Keratinocyte (primary cell): ENCODE measurements around the gene MPI. TPM values are rescaled to one million over a fixed set of nuclear protein-coding genes. Genes with fewer than 3 reads are reported as not detected.
"Not testable (repeated sequence)": the region's sequence is repeated elsewhere in the genome, so short reads cannot be mapped to it uniquely, and the experiment has no call there.

ENCODE experiments used
- DNase-seq: peaks from one replicate; pipeline ENCODE4 v3.0.0-alpha.2; 2011; ENCODE audit warnings: low read depth, missing footprints, low spot score
- FAIRE-seq: peaks from 2 replicates; lab custom pipeline; 2011; peaks lifted over from hg19 to GRCh38; lab: Jason Lieb, UNC
- H2AFZ ChIP-seq: 2 replicates; pipeline ENCODE4 v1.6.0; 2012; ENCODE audit warnings: low read length, control low read depth, inconsistent platforms; ENCODE audit not compliant: control insufficient read depth
- H3K27ac ChIP-seq: 2 replicates; pipeline ENCODE4 v1.5.1; 2011; ENCODE audit warnings: low read length; ENCODE audit not compliant: control insufficient read depth, insufficient read depth
- H3K27me3 ChIP-seq: 3 replicates; pipeline ENCODE4 v1.6.0; 2011; ENCODE audit warnings: low read length; ENCODE audit not compliant: control insufficient read depth, insufficient read depth; ENCODE audit errors: extremely low read depth
- H3K36me3 ChIP-seq, 2 experiments: 2 replicates in 1 of 2; 3 replicates in 1 of 2; pipeline ENCODE4 v1.5.1; 2011; ENCODE audit warnings: low read length in 2 of 2, mild to moderate bottlenecking in 1 of 2; ENCODE audit not compliant: control insufficient read depth in 2 of 2, insufficient read depth in 2 of 2; ENCODE audit errors: extremely low read depth in 1 of 2
- H3K4me1 ChIP-seq: 3 replicates; pipeline ENCODE4 v1.5.1; 2011; ENCODE audit warnings: low read length; ENCODE audit not compliant: control insufficient read depth, insufficient read depth; ENCODE audit errors: extremely low read depth
- H3K4me2 ChIP-seq: 3 replicates; pipeline ENCODE4 v1.6.0; 2011; ENCODE audit warnings: low read depth, low read length; ENCODE audit not compliant: control insufficient read depth, insufficient read depth; ENCODE audit errors: extremely low read depth
- H3K4me3 ChIP-seq, 3 experiments: fragments of 200-600 bp in 1 of 3; sonication (generic) in 1 of 3; 2 replicates in 2 of 3; 3 replicates in 1 of 3; pipeline ENCODE4 v1.5.1; 2011 to 2016; ENCODE audit warnings: low read length in 3 of 3, mild to moderate bottlenecking in 3 of 3, control low read depth in 2 of 3, inconsistent platforms in 1 of 3, low read depth in 1 of 3, mixed read lengths in 1 of 3, mixed run types in 1 of 3, moderate library complexity in 1 of 3; ENCODE audit not compliant: control insufficient read depth in 2 of 3, insufficient read depth in 2 of 3; ENCODE audit errors: extremely low read depth in 1 of 3
- H3K79me2 ChIP-seq: 2 replicates; pipeline ENCODE4 v1.6.0; 2012; ENCODE audit warnings: low read length; ENCODE audit not compliant: control insufficient read depth, insufficient read depth
- H3K9ac ChIP-seq: 3 replicates; pipeline ENCODE4 v1.6.0; 2011; ENCODE audit warnings: low read length; ENCODE audit not compliant: control insufficient read depth, insufficient read depth; ENCODE audit errors: extremely low read depth
- H3K9me1 ChIP-seq: 3 replicates; pipeline ENCODE4 v1.6.0; 2011; ENCODE audit warnings: low read length; ENCODE audit not compliant: control insufficient read depth, insufficient read depth; ENCODE audit errors: extremely low read depth
- H3K9me3 ChIP-seq: 2 replicates; pipeline ENCODE4 v1.5.1; 2012; ENCODE audit warnings: low read depth, low read length; ENCODE audit not compliant: control insufficient read depth
- H4K20me1 ChIP-seq: 3 replicates; pipeline ENCODE4 v1.6.0; 2011; ENCODE audit warnings: low read length; ENCODE audit not compliant: control insufficient read depth, insufficient read depth; ENCODE audit errors: extremely low read depth
- CTCF ChIP-seq, 3 experiments: IDR thresholded peaks in 1 of 3; conservative IDR thresholded peaks in 1 of 3; optimal IDR thresholded peaks in 1 of 3; 2 replicates in 2 of 3; 3 replicates in 1 of 3; pipeline versions ENCODE3 to v1.5.1; 2011; ENCODE audit warnings: low read length in 3 of 3, mild to moderate bottlenecking in 3 of 3, moderate library complexity in 2 of 3, control low read depth in 1 of 3, inconsistent platforms in 1 of 3; ENCODE audit not compliant: insufficient read depth in 2 of 3; ENCODE audit errors: extremely low read depth in 1 of 3
- EZH2 ChIP-seq: IDR thresholded peaks from one replicate; pipeline ENCODE4 v1.6.1; 2012; ENCODE audit warnings: inconsistent platforms, mild to moderate bottlenecking, low read length, moderate library complexity
- dilution Hi-C: fragments of 300-500 bp; cut with MboI; formaldehyde crosslinking; loops from one replicate; pipeline ENCODE4 v1.7.0; 2020; ENCODE audit warnings: low sequenced_read_pairs; ENCODE audit not compliant: extremely low pct_ligation_motif_present
- polyA plus RNA-seq, 5 experiments: library from polyadenylated mRNA; depleted of rRNA in 3 of 5; stranded (reverse) in 3 of 5; stranded (forward) in 1 of 5; unstranded in 1 of 5; fragments of >200 nt; gene quantifications; 1 replicate in 1 of 5; 2 replicates in 3 of 5; 3 replicates in 1 of 5; pipeline versions ENCODE4 v1.2.1 to v1.2.3, GENCODE V29; 2011 to 2012; ENCODE audit warnings: missing spikeins in 2 of 5, low read depth in 1 of 5, low replicate concordance in 1 of 5

MPI gene
- polyA plus RNA-seq, 1 donor (not counting 4 experiments of a cell fraction or from before 2014, with no cell fraction given) = 39.2 TPM

DNA sequence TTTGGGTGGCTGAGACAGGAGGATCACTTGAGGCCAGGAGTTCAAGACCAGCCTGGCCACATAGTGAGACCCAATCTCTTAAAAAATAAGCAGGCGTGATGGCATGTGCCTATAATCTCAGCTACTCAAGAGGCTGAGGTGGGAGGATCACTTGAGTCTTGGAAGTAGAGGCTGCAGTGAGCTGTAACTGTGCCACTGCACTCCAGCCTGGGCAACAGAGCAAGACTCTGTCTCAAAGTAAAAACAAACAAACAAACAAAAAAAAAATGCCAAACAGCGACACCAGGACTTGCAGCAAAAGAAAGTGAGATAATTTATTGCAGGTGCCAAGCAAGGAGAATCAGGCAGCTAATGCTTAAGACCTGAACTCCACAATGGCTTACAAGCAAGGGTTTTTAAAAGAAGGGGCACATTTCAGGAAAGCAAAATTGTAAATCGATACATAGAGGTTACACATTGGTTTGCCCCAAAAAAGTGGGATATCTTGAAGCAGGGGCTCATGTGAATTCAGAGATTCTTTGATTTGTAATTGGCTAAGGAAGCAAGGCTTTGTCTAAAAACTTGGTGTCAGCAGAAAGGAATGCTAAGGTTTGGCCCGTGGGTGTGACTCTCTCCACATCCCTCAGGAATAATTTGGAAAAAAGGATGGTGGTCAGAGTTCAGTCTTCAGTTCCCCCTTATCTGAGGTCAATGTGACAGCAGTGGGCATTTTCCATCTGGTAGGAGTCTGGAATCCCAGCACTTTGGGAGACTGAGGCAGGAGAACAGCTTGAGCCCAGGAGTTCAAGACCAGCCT, 5.2 kb upstream of the MPI start:
- Histone ChIP-seq H3K4me1 (peaks cover 28% of the 10 kb centered on the region), H2AFZ (no peak overlapping the region), H3K27ac (no peak overlapping the region), H3K27me3 (no peaks in the 10 kb centered on the region), H3K9me1 (no peaks in the 10 kb centered on the region), H3K79me2 (no peaks in the 10 kb centered on the region), H3K9ac (no peak overlapping the region), H3K9me3 (no peaks in the 10 kb centered on the region), H3K4me3 (no peak overlapping the region), H3K4me2 (peak overlapping the region; percentile 41), H4K20me1 (no peaks in the 10 kb centered on the region), H3K36me3 (no peaks in the 10 kb centered on the region)
- TF ChIP-seq CTCF (optimal IDR thresholded peaks at IDR 0.05 in 1 of 3, IDR thresholded peaks at IDR 0.05 in 1 of 3, conservative IDR thresholded peaks at IDR 0.05 in 1 of 3; ENCODE audit: extremely low read depth in 1 of 3, insufficient read depth in 2 of 3, low read length in 3 of 3) (no peak), EZH2 (no peak)
- dilution Hi-C loops = no loop called here
- FAIRE-seq = peak; percentile 73
- no peak for DNase-seq

DNA sequence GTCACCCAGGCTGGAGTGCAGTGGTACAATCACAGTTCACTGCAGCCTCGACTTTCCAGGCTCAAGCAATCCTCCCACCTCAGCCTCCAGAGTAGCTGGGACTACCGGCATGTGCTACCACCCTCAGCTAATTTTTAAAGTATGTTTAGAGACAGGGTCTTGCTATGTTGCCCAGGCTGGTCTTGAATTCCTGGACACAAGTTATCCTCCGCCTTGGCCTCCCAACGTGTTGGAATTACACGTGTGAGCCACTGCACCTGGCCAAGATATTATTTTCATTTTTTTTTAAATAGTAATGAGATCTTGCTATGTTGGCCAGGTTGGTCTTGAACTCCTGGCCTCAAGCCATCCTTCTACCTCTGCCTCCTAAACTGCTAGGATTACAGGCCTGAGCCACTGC, 4.4 kb upstream of the MPI start:
- H3K4me1 ChIP-seq = peaks cover 30% of the 10 kb centered on the region
- no peak overlapping the region for H3K4me3 ChIP-seq
- H3K4me2 ChIP-seq = no peak overlapping the region
- dilution Hi-C loops = no loop called here
- H3K9me3 ChIP-seq = no peaks in the 10 kb centered on the region
- no peak overlapping the region for H3K27ac ChIP-seq
- H3K79me2 ChIP-seq = peaks cover 5% of the 10 kb centered on the region
- H3K27me3 ChIP-seq = no peaks in the 10 kb centered on the region
- no peak overlapping the region for H2AFZ ChIP-seq
- H3K36me3 ChIP-seq = no peaks in the 10 kb centered on the region
- no peaks in the 10 kb centered on the region for H3K9me1 ChIP-seq
- DNase-seq = no peak
- H3K9ac ChIP-seq = no peak overlapping the region
- H4K20me1 ChIP-seq = no peaks in the 10 kb centered on the region
- FAIRE-seq = no peak
- TF ChIP-seq CTCF (optimal IDR thresholded peaks at IDR 0.05 in 1 of 3, IDR thresholded peaks at IDR 0.05 in 1 of 3, conservative IDR thresholded peaks at IDR 0.05 in 1 of 3; ENCODE audit: extremely low read depth in 1 of 3, insufficient read depth in 2 of 3, low read length in 3 of 3) (no peak), EZH2 (no peak)

DNA sequence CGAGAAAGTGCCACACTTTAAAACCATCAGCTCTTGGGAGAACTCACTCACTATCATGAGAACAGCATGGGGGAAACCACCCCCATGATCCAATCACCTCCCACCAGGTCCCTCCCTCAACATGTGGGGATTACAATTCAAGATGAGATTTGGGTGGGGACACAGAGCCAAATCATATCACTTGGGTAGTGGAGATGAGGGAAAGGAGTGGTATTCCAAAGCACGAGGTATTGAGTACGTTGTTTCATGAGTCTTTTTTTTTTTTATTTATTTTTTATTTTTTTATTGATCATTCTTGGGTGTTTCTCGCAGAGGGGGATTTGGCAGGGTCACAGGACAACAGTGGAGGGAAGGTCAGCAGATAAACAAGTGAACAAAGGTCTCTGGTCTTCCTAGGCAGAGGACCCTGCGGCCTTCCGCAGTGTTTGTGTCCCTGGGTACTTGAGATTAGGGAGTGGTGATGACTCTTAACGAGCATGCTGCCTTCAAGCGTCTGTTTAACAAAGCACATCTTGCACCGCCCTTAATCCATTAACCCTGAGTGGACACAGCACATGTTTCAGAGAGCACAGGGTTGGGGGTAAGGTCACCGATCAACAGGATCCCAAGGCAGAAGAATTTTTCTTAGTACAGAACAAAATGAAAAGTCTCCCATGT, 2.2 kb upstream of the MPI start:
- H3K27me3 ChIP-seq, dilution Hi-C loops, H2AFZ ChIP-seq, FAIRE-seq, H3K4me2 ChIP-seq, H3K9me1 ChIP-seq, H4K20me1 ChIP-seq, H3K4me3 ChIP-seq, H3K9ac ChIP-seq, H3K27ac ChIP-seq, H3K9me3 ChIP-seq, H3K36me3 ChIP-seq, H3K79me2 ChIP-seq, DNase-seq: not testable (repeated sequence)
- peaks cover 36% of the 10 kb centered on the region for H3K4me1 ChIP-seq
